H1 (cell line): Measurements from ENCODE around the gene CPA3. TPM values are rescaled to one million over a fixed set of nuclear protein-coding genes. Genes with fewer than 3 reads are reported as not detected.

Source experiments
- CTCF ChIA-PET: fragments of 300-600 bp; sonication (Branson Sonifier 250); formaldehyde crosslinking; loops from one replicate; lab custom pipeline; 2021; ENCODE audit not compliant: partially characterized antibody; lab: Charles Lee
- POLR2A ChIA-PET: fragments of 300-600 bp; sonication (Branson Sonifier 250); formaldehyde crosslinking; loops from one replicate; lab custom pipeline; 2021; ENCODE audit warnings: inconsistent platforms; ENCODE audit not compliant: partially characterized antibody; lab: Charles Lee
- DNase-seq, 2 experiments: peaks; one replicate each; pipeline versions ENCODE4 v3.0.0 to v3.0.0-alpha.2; 2010 to 2022; ENCODE audit warnings: low spot score in 2 of 2, low read depth in 1 of 2, mixed read lengths in 1 of 2
- FAIRE-seq: peaks from 2 replicates; lab custom pipeline; 2011; peaks lifted over from hg19 to GRCh38; lab: Jason Lieb, UNC
- H2AFZ ChIP-seq: 2 replicates; pipeline ENCODE4 v1.8.1; 2012; ENCODE audit warnings: low read length, inconsistent platforms
- H2AK5ac ChIP-seq: 2 replicates; pipeline ENCODE4 v1.6.1; 2013; ENCODE audit warnings: low read depth, low read length
- H2BK120ac ChIP-seq: replicated peaks from 2 replicates; pipeline ENCODE3; 2013; ENCODE audit warnings: low read depth, low read length, inconsistent platforms
- H2BK12ac ChIP-seq: 2 replicates; pipeline ENCODE4 v1.6.1; 2013; ENCODE audit warnings: low read depth, low read length
- H2BK15ac ChIP-seq: 2 replicates; pipeline ENCODE4 v1.6.1; 2013; ENCODE audit warnings: low read length
- H2BK20ac ChIP-seq: 2 replicates; pipeline ENCODE4 v1.6.1; 2013; ENCODE audit warnings: low read length
- H2BK5ac ChIP-seq: 2 replicates; pipeline ENCODE4 v1.6.1; 2013; ENCODE audit warnings: low read depth, low read length
- H3K14ac ChIP-seq: 2 replicates; pipeline ENCODE4 v1.6.1; 2013; ENCODE audit warnings: inconsistent platforms; ENCODE audit not compliant: insufficient read length
- H3K18ac ChIP-seq: 2 replicates; pipeline ENCODE4 v1.6.1; 2013; ENCODE audit warnings: low read length; ENCODE audit errors: extremely low read depth
- H3K23ac ChIP-seq: 2 replicates; pipeline ENCODE4 v1.6.1; 2013; ENCODE audit warnings: inconsistent platforms; ENCODE audit not compliant: insufficient read length
- H3K23me2 ChIP-seq: 2 replicates; pipeline ENCODE4 v1.6.1; 2013; ENCODE audit warnings: low read depth, low read length
- H3K27ac ChIP-seq: 2 replicates; pipeline ENCODE4 v1.6.1; 2011; ENCODE audit warnings: low read depth, low read length, inconsistent platforms
- H3K27me3 ChIP-seq, 4 experiments: replicated peaks in 1 of 4; 1 replicate in 1 of 4; 2 replicates in 3 of 4; pipeline versions ENCODE4 v1.6.1 to v1.8.1; 2011 to 2013; ENCODE audit warnings: low read length in 3 of 4, mild to moderate bottlenecking in 3 of 4, inconsistent platforms in 2 of 4, mixed read lengths in 2 of 4, moderate library complexity in 1 of 4; ENCODE audit not compliant: control insufficient read depth in 3 of 4, insufficient read depth in 3 of 4; ENCODE audit errors: extremely low read depth in 1 of 4
- H3K36me3 ChIP-seq, 4 experiments: 2 replicates each; pipeline versions ENCODE4 v1.6.1 to v1.8.1; 2011 to 2013; ENCODE audit warnings: mild to moderate bottlenecking in 4 of 4, low read length in 3 of 4, moderate library complexity in 2 of 4, control low read depth in 1 of 4, inconsistent platforms in 1 of 4; ENCODE audit not compliant: insufficient read depth in 4 of 4, control insufficient read depth in 2 of 4
- H3K4ac ChIP-seq: replicated peaks from 2 replicates; pipeline ENCODE3; 2013; ENCODE audit warnings: low read length, low read depth, mixed read lengths, inconsistent platforms; ENCODE audit not compliant: insufficient read length
- H3K4me1 ChIP-seq, 4 experiments: replicated peaks in 1 of 4; 1 replicate in 1 of 4; 2 replicates in 3 of 4; pipeline versions ENCODE4 v1.6.1 to v1.8.1; 2011 to 2013; ENCODE audit warnings: low read length in 3 of 4, inconsistent platforms in 2 of 4, mixed read lengths in 1 of 4; ENCODE audit not compliant: insufficient read depth in 4 of 4, control insufficient read depth in 3 of 4
- H3K4me2 ChIP-seq, 2 experiments: 2 replicates each; pipeline versions ENCODE4 v1.6.1 to v1.8.1; 2011 to 2013; ENCODE audit warnings: low read depth in 2 of 2, low read length in 2 of 2, control low read depth in 1 of 2, inconsistent platforms in 1 of 2, mild to moderate bottlenecking in 1 of 2; ENCODE audit not compliant: insufficient read depth in 1 of 2
- H3K4me3 ChIP-seq, 4 experiments: fragments of 200-600, 300-600 bp in 1 of 4; sonication (generic), shearing (Covaris generic), sonication (Bioruptor Twin) in 1 of 4; 2 replicates each; pipeline versions ENCODE4 v1.5.1 to v1.8.1; 2011 to 2016; ENCODE audit warnings: low read length in 4 of 4, low read depth in 3 of 4, control low read depth in 2 of 4, inconsistent platforms in 2 of 4, mild to moderate bottlenecking in 2 of 4, mixed read lengths in 1 of 4, moderate library complexity in 1 of 4; ENCODE audit not compliant: insufficient read depth in 2 of 4; ENCODE audit errors: extremely low read depth in 1 of 4
- H3K56ac ChIP-seq: replicated peaks from 2 replicates; pipeline ENCODE3; 2013; ENCODE audit warnings: low read depth, mild to moderate bottlenecking, mixed read lengths, low read length, inconsistent platforms; ENCODE audit not compliant: insufficient read length
- H3K79me1 ChIP-seq: 2 replicates; pipeline ENCODE4 v1.6.1; 2013; ENCODE audit warnings: low read depth, low read length, control low read depth
- H3K79me2 ChIP-seq, 2 experiments: 2 replicates each; pipeline versions ENCODE4 v1.6.1 to v1.8.1; 2012 to 2013; ENCODE audit warnings: low read length in 2 of 2, mild to moderate bottlenecking in 2 of 2, inconsistent platforms in 1 of 2; ENCODE audit not compliant: insufficient read depth in 2 of 2, control insufficient read depth in 1 of 2
- H3K9ac ChIP-seq, 4 experiments: replicated peaks in 1 of 4; 1 replicate in 1 of 4; 2 replicates in 3 of 4; pipeline versions ENCODE4 v1.6.1 to v1.8.1; 2011 to 2013; ENCODE audit warnings: low read depth in 3 of 4, low read length in 3 of 4, control low read depth in 2 of 4, mild to moderate bottlenecking in 2 of 4, moderate library complexity in 2 of 4, inconsistent platforms in 1 of 4; ENCODE audit errors: extremely low read depth in 1 of 4
- H3K9me3 ChIP-seq, 2 experiments: 2 replicates each; pipeline versions ENCODE4 v1.6.1 to v1.8.1; 2012 to 2013; ENCODE audit warnings: mild to moderate bottlenecking in 2 of 2, moderate library complexity in 2 of 2, control low read depth in 1 of 2, inconsistent platforms in 1 of 2, low read depth in 1 of 2, low read length in 1 of 2, mixed read lengths in 1 of 2; ENCODE audit not compliant: insufficient read depth in 2 of 2
- H4K20me1 ChIP-seq, 2 experiments: replicated peaks in 1 of 2; 2 replicates each; pipeline versions ENCODE3 to v1.8.1; 2011 to 2013; ENCODE audit warnings: inconsistent platforms in 2 of 2, low read length in 2 of 2, mild to moderate bottlenecking in 1 of 2; ENCODE audit not compliant: insufficient read depth in 2 of 2, control insufficient read depth in 1 of 2
- H4K5ac ChIP-seq: 2 replicates; pipeline ENCODE4 v1.6.1; 2013; ENCODE audit warnings: low read length, low read depth, mixed read lengths, inconsistent platforms; ENCODE audit not compliant: insufficient read length
- H4K8ac ChIP-seq: 2 replicates; pipeline ENCODE4 v1.8.0; 2013; ENCODE audit warnings: mild to moderate bottlenecking, moderate library complexity, low read length, inconsistent platforms; ENCODE audit not compliant: insufficient read depth; ENCODE audit errors: extremely low read depth
- H4K91ac ChIP-seq: replicated peaks from 2 replicates; pipeline ENCODE3; 2013; ENCODE audit warnings: low read length, mixed read lengths, inconsistent platforms; ENCODE audit not compliant: insufficient read length
- ASH2L ChIP-seq: fragments of 200-600, 300-600 bp; sonication (generic); IDR thresholded peaks from one replicate; pipeline ENCODE4 v1.7.1; 2017; ENCODE audit warnings: low read length
- ATF3 ChIP-seq: IDR thresholded peaks from 2 replicates; pipeline ENCODE4 v1.6.1; 2011; ENCODE audit warnings: low read depth, mild to moderate bottlenecking, low read length; ENCODE audit not compliant: insufficient read depth
- CHD2 ChIP-seq: IDR thresholded peaks from 2 replicates; pipeline ENCODE4 v1.6.1; 2012; ENCODE audit warnings: low read length, improper control_type of control experiment
- CREB1 ChIP-seq: IDR thresholded peaks from 2 replicates; pipeline ENCODE4 v1.6.1; 2012; ENCODE audit warnings: inconsistent platforms
- CTCF ChIP-seq, 3 experiments: IDR thresholded peaks; 1 replicate in 2 of 3; 2 replicates in 1 of 3; pipeline versions ENCODE4 v1.5.1 to v1.6.1; 2011; ENCODE audit warnings: low read length in 3 of 3, mild to moderate bottlenecking in 3 of 3, inconsistent platforms in 2 of 3, low read depth in 1 of 3, moderate library complexity in 1 of 3; ENCODE audit not compliant: insufficient read depth in 1 of 3; ENCODE audit errors: control extremely low read depth in 1 of 3
- MAFK ChIP-seq: IDR thresholded peaks from 2 replicates; pipeline ENCODE4 v1.6.1; 2012; ENCODE audit warnings: low read depth, mild to moderate bottlenecking, improper control_type of control experiment, low read length
- MAX ChIP-seq: IDR thresholded peaks from 2 replicates; pipeline ENCODE4 v1.6.1; 2012; ENCODE audit warnings: inconsistent platforms
- SIN3A ChIP-seq, 2 experiments: IDR thresholded peaks in 1 of 2; conservative IDR thresholded peaks in 1 of 2; 2 replicates each; pipeline ENCODE4 v1.6.1; 2011 to 2012; ENCODE audit warnings: low read length in 2 of 2, improper control_type of control experiment in 1 of 2, low read depth in 1 of 2, mild to moderate bottlenecking in 1 of 2
- TAF7 ChIP-seq: optimal IDR thresholded peaks from 2 replicates; pipeline ENCODE3; 2011; ENCODE audit warnings: low read depth, mild to moderate bottlenecking, inconsistent platforms, low read length, moderate library complexity, borderline replicate concordance
- WGBS, 2 experiments: shearing (Covaris generic) in 1 of 2; methylation state at CpG; one replicate each; pipeline versions ENCODE4 v1.1.6 to v1.1.7; 2013 to 2015; ENCODE audit warnings: low lambda C conversion rate in 2 of 2, mixed read lengths in 2 of 2, inconsistent platforms in 1 of 2, low coverage in 1 of 2, missing lambda C conversion rate in 1 of 2; ENCODE audit not compliant: insufficient replicate concordance in 2 of 2, insufficient coverage in 1 of 2, insufficient read length in 1 of 2; ENCODE audit errors: extremely low coverage in 1 of 2, missing lambda C conversion rate in 1 of 2; 5-methylcytosine and 5-hydroxymethylcytosine counted together
- polyA plus RNA-seq, 7 experiments: library from polyadenylated mRNA; depleted of rRNA in 3 of 7; stranded (reverse) in 5 of 7; unstranded in 2 of 7; fragments of >200 nt in 5 of 7; fragments of 200-250 nt in 2 of 7; gene quantifications; 1 replicate in 5 of 7; 2 replicates in 1 of 7; 4 replicates in 1 of 7; pipeline versions ENCODE4 v1.2.1 to v1.2.3, GENCODE V29; 2011 to 2013; ENCODE audit warnings: missing spikeins in 2 of 7, mixed read lengths in 2 of 7
- total RNA-seq: library from RNA; stranded (reverse); fragmentation: NEBNext Ultra II Directional; extraction: Animal tissue kit (Norgen Biotek cat#: 25700); gene quantifications from 2 replicates; pipeline ENCODE4 v1.2.1, GENCODE V29; 2021

The CPA3 gene
- total and polyA plus RNA-seq, 2 of the 8 experiments (the other 6 are each of a cell fraction or from before 2014, with no cell fraction given): not detected

- CTCF ChIA-PET: interaction anchor here (1.1 to 2.5 kb wide), 3 partner anchors 10 to 125 kb away, joined by 3 to 23 read pairs (median 3); no protein-coding TSS in a partner anchor
- 84% methylated on average over 7 of the region's 7 CpGs; no CpG with 5 or more reads in 1 of the 2 experiments for WGBS, 2 experiments
- no peak for TF ChIP-seq MAFK
- no peak for TF ChIP-seq ASH2L
- TF ChIP-seq CHD2: no peak
- TF ChIP-seq CREB1: no peak
- TF ChIP-seq ATF3: no peak
- no peak for TF ChIP-seq CTCF (IDR thresholded peaks at IDR 0.05; ENCODE audit: control extremely low read depth in 1 of 3, insufficient read depth in 1 of 3, low read depth in 1 of 3, low read length in 3 of 3)
- no peak for TF ChIP-seq TAF7
- no peak for TF ChIP-seq MAX
- no peak for TF ChIP-seq SIN3A (conservative IDR thresholded peaks at IDR 0.05 in 1 of 2, IDR thresholded peaks at IDR 0.05 in 1 of 2; ENCODE audit: low read depth in 1 of 2, low read length in 2 of 2)
Measured at GRCh38 chr3:148852271-148852992, 12.7 kb upstream of the CPA3 start.

More at GRCh38 chr3:148852271-148852992, 12.7 kb upstream of the CPA3 start:
- no peak overlapping the region for H3K4me2 ChIP-seq
- no peak overlapping the region for H3K27ac ChIP-seq
- no peaks in the 10 kb centered on the region for H3K4me1 ChIP-seq
- no peaks in the 10 kb centered on the region for H3K23me2 ChIP-seq
- no peak overlapping the region for H4K5ac ChIP-seq
- H3K23ac ChIP-seq: no peak overlapping the region
- H3K9ac ChIP-seq: no peak overlapping the region; a peak in 1 of 7 replicates
- H2BK15ac ChIP-seq: no peak overlapping the region
- H4K8ac ChIP-seq: no peak overlapping the region
- H3K36me3 ChIP-seq: no peaks in the 10 kb centered on the region
- no peak overlapping the region for H3K4me3 ChIP-seq
- no peaks in the 10 kb centered on the region for H3K9me3 ChIP-seq
- FAIRE-seq: no peak
- H2AK5ac ChIP-seq: no peak overlapping the region
- H4K91ac ChIP-seq: no peak overlapping the region
- H2BK20ac ChIP-seq: no peak overlapping the region
- H3K4ac ChIP-seq: no peak overlapping the region
- no peak overlapping the region for H3K14ac ChIP-seq
- H2BK120ac ChIP-seq: no peak overlapping the region
- DNase-seq: no peak
- H2BK5ac ChIP-seq: no peak overlapping the region
- no peaks in the 10 kb centered on the region for H4K20me1 ChIP-seq
- H3K18ac ChIP-seq: no peak overlapping the region
- H3K79me1 ChIP-seq: no peaks in the 10 kb centered on the region
- H3K27me3 ChIP-seq: no peaks in the 10 kb centered on the region
- POLR2A ChIA-PET: interaction anchor here (0.7 kb wide), 1 partner anchor 186 kb away, joined by 3 read pairs; no protein-coding TSS in a partner anchor
- no peak overlapping the region for H3K56ac ChIP-seq
- H2BK12ac ChIP-seq: no peak overlapping the region
- H3K79me2 ChIP-seq: no peaks in the 10 kb centered on the region
- no peak overlapping the region for H2AFZ ChIP-seq
